HEK293 (cell line): ENCODE data around the gene ACVRL1.

Source experiments
- CTCF ChIP-seq: fragments of 450-650 bp; formaldehyde crosslinking; IDR thresholded peaks from 2 replicates; pipeline ENCODE4 v1.5.1; 2016; ENCODE audit warnings: missing biosample characterization, missing genetic modification characterization
- YY1 ChIP-seq: fragments of 450-650 bp; formaldehyde crosslinking; IDR thresholded peaks from 2 replicates; pipeline ENCODE4 v1.5.1; 2018; ENCODE audit warnings: missing biosample characterization, missing genetic modification characterization

- TF ChIP-seq YY1 = no peak
- no peak for TF ChIP-seq CTCF
Observed at GRCh38 chr12:51960488-51960887, 53.2 kb downstream of the ACVRL1 start.
